Stomach (tissue), 4 donors: ENCODE results near the gene NOXRED1.

Experiments used
- CTCF ChIP-seq, 7 experiments: fragments of 450-650 bp in 4 of 7; fragments of 200-600 bp in 3 of 7; sonication (generic) in 3 of 7; IDR thresholded peaks; one replicate each; pipeline ENCODE4 v1.5.1; 2016 to 2019; ENCODE audit warnings: antibody characterized with exemption in 7 of 7, control low read depth in 2 of 7, mild to moderate bottlenecking in 1 of 7
- POLR2A ChIP-seq, 4 donors: fragments of 450-650 bp; IDR thresholded peaks; one replicate each; pipeline ENCODE4 v1.6.1; 2016; ENCODE audit warnings: antibody characterized with exemption in 4 of 4, control low read depth in 2 of 4, mild to moderate bottlenecking in 1 of 4, moderate library complexity in 1 of 4

DNA sequence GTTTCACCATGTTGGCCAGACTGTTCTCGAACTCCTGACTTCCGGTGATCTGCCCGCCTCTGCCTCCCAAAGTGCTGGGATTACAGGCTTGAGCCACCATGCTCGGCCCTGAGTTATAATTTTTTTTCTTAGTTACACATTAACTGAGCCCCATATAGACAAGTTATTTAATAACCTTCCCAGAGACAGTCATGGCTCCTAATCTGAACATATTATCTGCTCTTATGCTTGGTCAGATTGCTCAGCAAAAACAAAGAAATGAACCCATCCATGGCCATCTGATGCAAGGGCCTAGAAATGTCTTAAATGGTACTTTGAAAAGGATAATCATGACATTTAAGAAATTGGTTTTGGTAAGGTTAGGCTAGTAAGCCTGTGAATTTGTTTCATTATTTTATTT, 33.1 kb downstream of the NOXRED1 start:
- TF ChIP-seq CTCF (IDR thresholded peaks at IDR 0.05) (no peak), POLR2A (IDR thresholded peaks at IDR 0.05) (no peak)
